GM19351 (cell line): ENCODE measurements around the gene PRPF31.
A peak's percentile ranks its signal among the peaks of the same experiment; 100 is the strongest.

Experiments used
- ATAC-seq: cut with Tn5 transposase; IDR thresholded peaks from one replicate; pipeline ENCODE4 v1.9.1; 2021; ENCODE audit warnings: mild to moderate bottlenecking, moderate library complexity; ENCODE audit not compliant: unreplicated experiment

Gene PRPF31

GRCh38 chr19:54138489-54139256 is 23.1 kb downstream of the PRPF31 start:
- no peak for ATAC-seq

GRCh38 chr19:54141356-54141755 is 25.8 kb downstream of the PRPF31 start:
- no peak for ATAC-seq

GRCh38 chr19:54142166-54142780 is 26.7 kb downstream of the PRPF31 start:
- ATAC-seq: no peak

- ATAC-seq: no peak
These were observed 30.1 kb downstream of the PRPF31 start for GRCh38 chr19:54145541-54146158.

- ATAC-seq: no peak
These were observed 32.1 kb downstream of the PRPF31 start for GRCh38 chr19:54147676-54148075.

- no peak for ATAC-seq
These were observed 32.6 kb downstream of the PRPF31 start for GRCh38 chr19:54148158-54148557.

GRCh38 chr19:54149021-54149812 is 33.7 kb downstream of the PRPF31 start:
- ATAC-seq: no peak

- ATAC-seq: no peak
These were observed 35.9 kb downstream of the PRPF31 start for GRCh38 chr19:54151362-54152035.

GRCh38 chr19:54152267-54152666 is 36.7 kb downstream of the PRPF31 start:
- no peak for ATAC-seq

GRCh38 chr19:54152878-54153524 is 37.4 kb downstream of the PRPF31 start:
- no peak for ATAC-seq

- no peak for ATAC-seq
These were observed 38.3 kb downstream of the PRPF31 start for GRCh38 chr19:54153731-54154326.

- ATAC-seq: no peak
These were observed 39.2 kb downstream of the PRPF31 start for GRCh38 chr19:54154603-54155345.

- no peak for ATAC-seq
These were observed 40.1 kb downstream of the PRPF31 start for GRCh38 chr19:54155694-54156093.

- no peak for ATAC-seq
These were observed 40.9 kb downstream of the PRPF31 start for GRCh38 chr19:54156490-54156889.

GRCh38 chr19:54156953-54157352 is 41.4 kb downstream of the PRPF31 start:
- no peak for ATAC-seq

- ATAC-seq: no peak
These were observed 43.3 kb downstream of the PRPF31 start for GRCh38 chr19:54158812-54159351.

GRCh38 chr19:54159352-54160181 is 44.0 kb downstream of the PRPF31 start, which contains the start of gene LENG1:
Gene LENG1 (minus strand): TSS chr19:54159721. CDS start chr19:54159695, 26 bp downstream.
- ATAC-seq: peak; percentile 89
